K562 (cell line): Measurements from ENCODE around the gene TANGO6.

Source experiments
- BHLHE40 ChIP-seq: IDR thresholded peaks from 2 replicates; pipeline ENCODE4 v1.6.1; 2011; ENCODE audit warnings: low read length, improper control_type of control experiment
- FOXJ2 ChIP-seq: fragments of 200-800 bp; sonication (Bioruptor generic); IDR thresholded peaks from 2 replicates; pipeline ENCODE4 v1.6.1; 2016; ENCODE audit warnings: missing genetic modification characterization, missing compliant biosample characterization
- GABPA ChIP-seq: fragments of 200-800 bp; sonication (Bioruptor generic); conservative IDR thresholded peaks from 2 replicates; pipeline ENCODE4 v1.6.1; 2016; ENCODE audit warnings: low read depth, missing genetic modification characterization, missing compliant biosample characterization
- GATAD2B ChIP-seq: fragments of 450-650 bp; IDR thresholded peaks from 2 replicates; pipeline ENCODE4 v1.6.1; 2017; ENCODE audit warnings: mild to moderate bottlenecking, borderline replicate concordance
- MAFK ChIP-seq: IDR thresholded peaks from 2 replicates; pipeline ENCODE4 v1.6.1; 2011; ENCODE audit warnings: low read length, improper control_type of control experiment
- MTA1 ChIP-seq: fragments of 450-650 bp; IDR thresholded peaks from 2 replicates; pipeline ENCODE4 v1.6.1; 2017; ENCODE audit warnings: borderline replicate concordance
- PTTG1 ChIP-seq: fragments of 450-650 bp; IDR thresholded peaks from 2 replicates; pipeline ENCODE4 v1.6.1; 2016; ENCODE audit warnings: low read depth, mild to moderate bottlenecking, missing genetic modification characterization, missing compliant biosample characterization
- TAF1 ChIP-seq: IDR thresholded peaks from 2 replicates; pipeline ENCODE4 v1.6.1; 2011; ENCODE audit warnings: mild to moderate bottlenecking, low read length, moderate library complexity; ENCODE audit not compliant: insufficient read depth, control insufficient read depth, severe bottlenecking; ENCODE audit errors: extremely low read depth
- TF ChIP-seq, protein P1 (sequence below), 3 experiments: IDR thresholded peaks in 2 of 3; conservative IDR thresholded peaks in 1 of 3; 2 replicates each; pipeline ENCODE4 v1.5.1; 2011 to 2012; ENCODE audit warnings: low read length in 3 of 3, mild to moderate bottlenecking in 3 of 3, control low read depth in 2 of 3, improper control_type of control experiment in 1 of 3, inconsistent platforms in 1 of 3, low read depth in 1 of 3, mixed read lengths in 1 of 3, moderate library complexity in 1 of 3; ENCODE audit not compliant: insufficient read depth in 2 of 3
- TF ChIP-seq, protein P2 (sequence below): sonication (generic); formaldehyde crosslinking; IDR thresholded peaks from 2 replicates; pipeline ENCODE4 v1.8.0; 2022; ENCODE audit warnings: mild to moderate bottlenecking, missing genetic modification reagents

DNA sequence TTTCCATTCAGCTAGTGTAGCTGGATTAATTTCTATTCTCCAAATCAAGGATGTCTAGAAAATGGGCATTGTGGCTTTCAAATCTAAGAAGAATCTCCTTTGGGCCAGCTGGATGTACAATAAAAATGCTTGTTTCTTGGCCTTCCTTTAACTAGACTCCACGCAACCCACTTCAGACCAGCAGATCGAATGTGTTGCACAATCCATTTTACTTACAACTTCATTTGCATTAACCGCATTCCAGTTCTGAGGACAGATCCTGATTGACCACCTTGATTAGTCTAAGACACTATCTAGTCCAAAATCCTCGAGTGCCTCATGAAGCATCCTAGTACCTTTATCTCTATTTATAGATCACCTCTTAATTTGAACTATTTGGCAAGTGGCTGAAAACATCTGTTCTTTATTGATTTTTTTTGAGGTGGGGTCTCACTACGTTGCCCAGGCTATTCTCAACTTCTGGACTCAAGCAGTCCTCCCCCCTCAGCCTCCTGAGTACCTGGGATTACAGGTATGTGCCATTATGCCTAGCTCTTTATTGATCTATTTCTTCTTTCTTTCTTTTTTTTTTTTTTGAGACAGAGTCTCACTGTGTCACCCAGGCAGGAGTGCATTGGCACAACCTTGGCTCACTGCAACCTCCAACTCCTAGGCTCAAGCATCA is 241.8 kb downstream of the TANGO6 start:
- no peak for TF ChIP-seq MTA1
- TF ChIP-seq, protein P1, sequence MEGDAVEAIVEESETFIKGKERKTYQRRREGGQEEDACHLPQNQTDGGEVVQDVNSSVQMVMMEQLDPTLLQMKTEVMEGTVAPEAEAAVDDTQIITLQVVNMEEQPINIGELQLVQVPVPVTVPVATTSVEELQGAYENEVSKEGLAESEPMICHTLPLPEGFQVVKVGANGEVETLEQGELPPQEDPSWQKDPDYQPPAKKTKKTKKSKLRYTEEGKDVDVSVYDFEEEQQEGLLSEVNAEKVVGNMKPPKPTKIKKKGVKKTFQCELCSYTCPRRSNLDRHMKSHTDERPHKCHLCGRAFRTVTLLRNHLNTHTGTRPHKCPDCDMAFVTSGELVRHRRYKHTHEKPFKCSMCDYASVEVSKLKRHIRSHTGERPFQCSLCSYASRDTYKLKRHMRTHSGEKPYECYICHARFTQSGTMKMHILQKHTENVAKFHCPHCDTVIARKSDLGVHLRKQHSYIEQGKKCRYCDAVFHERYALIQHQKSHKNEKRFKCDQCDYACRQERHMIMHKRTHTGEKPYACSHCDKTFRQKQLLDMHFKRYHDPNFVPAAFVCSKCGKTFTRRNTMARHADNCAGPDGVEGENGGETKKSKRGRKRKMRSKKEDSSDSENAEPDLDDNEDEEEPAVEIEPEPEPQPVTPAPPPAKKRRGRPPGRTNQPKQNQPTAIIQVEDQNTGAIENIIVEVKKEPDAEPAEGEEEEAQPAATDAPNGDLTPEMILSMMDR (IDR thresholded peaks at IDR 0.05 in 2 of 3, conservative IDR thresholded peaks at IDR 0.05 in 1 of 3; ENCODE audit: insufficient read depth in 2 of 3, low read depth in 1 of 3, low read length in 3 of 3), result no peak
- TF ChIP-seq PTTG1 (tag), result no peak
- TF ChIP-seq FOXJ2 (tag), result no peak
- TF ChIP-seq BHLHE40, result no peak
- TF ChIP-seq, protein P2, sequence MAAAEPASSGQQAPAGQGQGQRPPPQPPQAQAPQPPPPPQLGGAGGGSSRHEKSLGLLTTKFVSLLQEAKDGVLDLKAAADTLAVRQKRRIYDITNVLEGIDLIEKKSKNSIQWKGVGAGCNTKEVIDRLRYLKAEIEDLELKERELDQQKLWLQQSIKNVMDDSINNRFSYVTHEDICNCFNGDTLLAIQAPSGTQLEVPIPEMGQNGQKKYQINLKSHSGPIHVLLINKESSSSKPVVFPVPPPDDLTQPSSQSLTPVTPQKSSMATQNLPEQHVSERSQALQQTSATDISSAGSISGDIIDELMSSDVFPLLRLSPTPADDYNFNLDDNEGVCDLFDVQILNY (CRISPR knock-in tag), result no peak
- TF ChIP-seq TAF1, result no peak
- TF ChIP-seq GATAD2B, result no peak
- no peak for TF ChIP-seq MAFK
- no peak for TF ChIP-seq GABPA (tag)
